LoVo (cell line): ENCODE results near the gene PCDH19.

ENCODE experiments used
- DNase-seq: peaks from one replicate; pipeline ENCODE4 v3.0.0-alpha.2; 2016; ENCODE audit warnings: low spot score

Gene PCDH19

DNA sequence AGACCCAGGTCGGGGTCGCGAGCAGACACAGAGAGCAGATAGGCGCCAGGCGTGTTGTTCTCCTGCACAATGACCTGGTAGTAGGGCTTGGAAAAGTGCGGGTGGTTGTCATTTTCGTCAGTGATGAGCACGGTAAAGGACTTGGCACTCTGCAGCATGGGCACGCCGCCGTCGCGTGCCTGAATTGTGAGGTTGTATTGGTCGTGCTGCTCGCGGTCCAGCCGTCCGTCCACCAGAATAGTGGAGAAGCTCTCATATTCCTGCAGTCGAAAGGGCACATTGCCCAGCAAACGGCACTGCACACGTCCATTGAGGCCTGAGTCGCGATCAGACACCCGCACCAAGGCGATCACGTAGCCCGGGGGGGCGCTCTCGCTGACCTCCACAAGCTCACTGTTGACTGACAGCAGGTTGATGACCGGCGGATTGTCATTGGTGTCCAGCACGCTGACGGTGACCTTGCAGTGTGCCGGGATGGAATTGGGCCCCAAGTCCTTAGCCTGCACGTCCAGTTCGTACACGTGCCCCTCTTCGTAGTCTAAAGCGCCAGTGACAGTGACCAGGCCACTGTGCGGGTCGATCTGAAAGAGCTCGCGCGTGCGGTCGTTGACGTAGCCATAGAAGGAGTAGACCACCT, 2.8 kb downstream of the PCDH19 start:
- no peak for DNase-seq

DNA sequence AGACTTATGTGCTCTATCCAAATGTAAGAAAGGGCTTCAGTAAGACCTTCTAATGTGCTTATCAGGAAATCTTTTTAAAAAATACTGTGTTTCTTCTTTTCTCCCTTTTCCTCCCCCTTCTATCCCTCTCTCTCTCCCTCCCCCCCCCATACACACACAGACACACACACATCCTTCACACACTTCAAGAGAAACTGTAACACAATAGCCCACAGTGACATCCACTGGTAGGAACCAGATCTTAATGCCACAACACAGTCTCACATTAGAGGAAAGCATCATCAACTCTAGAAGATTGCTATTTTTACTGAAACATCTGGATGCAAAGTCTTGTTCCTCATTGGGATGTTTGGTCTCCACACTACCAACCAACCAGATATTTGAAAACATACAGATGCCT, 4.6 kb downstream of the PCDH19 start:
- no peak for DNase-seq

DNA sequence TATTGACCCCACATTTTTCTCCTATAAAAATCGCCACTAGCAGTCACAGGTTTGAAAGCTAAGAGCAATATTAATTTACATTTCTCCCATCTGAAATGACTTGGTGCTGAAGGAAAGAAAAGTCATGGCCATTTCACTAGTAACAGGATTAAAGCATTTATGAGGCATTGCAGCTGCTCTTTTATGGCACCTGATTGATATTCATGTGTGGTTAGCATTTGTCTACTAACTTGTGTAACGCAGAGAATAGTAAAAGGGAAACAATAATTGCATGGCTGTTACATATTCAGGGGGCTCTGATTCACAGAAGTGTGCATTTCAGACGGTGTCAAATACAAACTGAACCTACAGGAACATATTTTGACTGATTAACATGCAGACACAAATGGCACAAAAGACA, 5.2 kb downstream of the PCDH19 start:
- DNase-seq, result no peak

DNA sequence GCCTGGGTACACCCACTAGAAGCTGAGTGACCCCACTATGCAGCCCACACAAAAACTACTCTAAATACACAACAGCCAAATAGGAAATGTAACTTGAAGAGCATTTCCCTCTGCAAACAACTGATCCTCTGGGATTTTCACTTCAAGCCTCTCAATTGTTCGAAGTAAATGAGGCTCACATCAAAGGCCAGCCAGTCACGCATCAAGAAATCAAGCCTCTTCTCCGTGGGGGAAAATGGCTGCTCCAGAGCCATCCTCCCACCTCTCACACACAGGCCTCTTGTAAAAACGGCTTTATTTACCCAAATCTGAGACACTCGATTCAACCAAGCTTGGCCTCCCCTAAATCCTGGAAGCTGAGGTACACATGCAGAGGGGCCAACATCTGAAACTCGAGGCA, 14.3 kb downstream of the PCDH19 start:
- DNase-seq, result no peak

DNA sequence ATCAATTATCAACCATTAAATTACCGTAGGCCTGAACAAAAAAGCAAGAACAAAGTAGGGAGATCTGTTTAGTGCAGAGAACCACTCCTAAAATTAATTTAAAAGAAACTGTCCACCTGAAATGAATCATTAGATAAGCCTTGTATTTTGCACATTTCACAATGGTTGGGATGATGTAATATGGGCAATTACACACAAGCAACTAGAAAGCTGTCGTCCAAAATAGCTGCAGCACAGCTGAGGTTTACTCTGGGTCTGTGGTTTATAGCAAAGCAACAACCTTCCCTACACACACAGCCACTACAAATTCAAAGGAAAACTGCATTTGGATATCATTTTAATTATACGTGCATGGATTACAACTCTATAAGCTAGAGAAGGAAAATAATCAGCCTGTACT, 28.5 kb downstream of the PCDH19 start:
- no peak for DNase-seq

DNA sequence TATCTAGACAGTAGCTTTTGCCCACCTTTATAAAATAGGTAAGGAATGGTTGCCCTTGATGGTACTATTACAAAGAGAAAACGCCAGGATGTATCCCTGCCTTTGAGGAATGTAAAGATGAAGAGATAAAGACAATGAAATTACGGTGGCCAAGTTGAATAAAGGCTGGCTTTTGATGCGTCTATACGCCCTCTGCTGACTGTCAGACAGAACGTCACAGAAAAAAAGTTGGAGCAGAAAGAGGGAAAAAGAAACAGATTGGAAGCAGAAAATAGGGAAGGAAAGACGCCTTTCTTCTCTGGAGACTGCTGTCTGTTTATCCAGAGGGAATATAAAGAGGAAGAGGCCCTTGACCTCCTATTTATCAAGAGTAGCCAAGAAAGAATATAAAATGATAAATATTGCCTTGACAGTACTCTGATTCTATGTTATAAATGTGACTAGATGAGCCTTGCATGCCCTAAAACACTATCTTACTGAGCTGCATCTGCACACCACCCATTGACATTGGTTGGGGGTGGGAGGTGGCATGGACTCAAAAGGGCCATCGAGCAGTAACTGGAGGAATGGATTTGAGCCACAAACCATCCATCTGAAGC, 30.6 kb downstream of the PCDH19 start:
- DNase-seq, result peak; percentile 8

DNA sequence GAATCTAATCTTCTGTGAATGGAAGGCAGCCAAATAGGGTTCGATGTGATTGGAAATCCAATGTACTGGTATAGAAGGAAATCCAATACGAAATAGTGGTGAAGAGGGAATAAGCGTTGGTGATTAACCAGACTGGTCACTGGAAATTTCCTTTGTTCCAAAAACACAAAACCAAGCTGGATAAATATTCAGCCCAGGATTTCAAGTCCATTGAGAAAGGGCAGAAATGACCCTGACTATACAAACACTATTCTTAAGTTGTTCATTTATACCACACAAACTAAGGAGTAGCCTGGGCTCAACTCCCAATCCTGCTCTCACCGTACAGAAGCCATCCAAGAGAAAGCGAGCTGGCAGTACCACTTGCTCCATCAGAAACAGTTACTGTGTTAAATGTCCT, 32.2 kb downstream of the PCDH19 start:
- DNase-seq, result no peak

DNA sequence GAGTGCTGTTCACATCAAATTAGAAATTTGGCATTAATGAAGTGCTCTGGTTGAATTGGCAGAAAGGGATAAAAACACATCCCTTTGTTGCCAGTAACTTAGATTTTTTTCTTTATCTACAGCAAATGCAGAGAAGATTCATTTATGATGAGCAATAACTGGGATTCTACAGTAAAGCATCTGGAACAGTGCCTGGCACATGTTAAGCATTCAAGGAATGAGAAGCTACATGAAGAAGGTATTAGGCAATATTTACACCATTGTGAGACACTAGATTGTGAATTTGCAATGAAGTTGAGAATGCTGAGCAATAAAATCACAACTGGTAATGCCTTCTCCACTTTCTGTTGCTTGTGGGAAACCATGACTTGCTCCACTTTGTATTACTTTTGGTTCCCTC, 33.5 kb downstream of the PCDH19 start:
- DNase-seq, result no peak

DNA sequence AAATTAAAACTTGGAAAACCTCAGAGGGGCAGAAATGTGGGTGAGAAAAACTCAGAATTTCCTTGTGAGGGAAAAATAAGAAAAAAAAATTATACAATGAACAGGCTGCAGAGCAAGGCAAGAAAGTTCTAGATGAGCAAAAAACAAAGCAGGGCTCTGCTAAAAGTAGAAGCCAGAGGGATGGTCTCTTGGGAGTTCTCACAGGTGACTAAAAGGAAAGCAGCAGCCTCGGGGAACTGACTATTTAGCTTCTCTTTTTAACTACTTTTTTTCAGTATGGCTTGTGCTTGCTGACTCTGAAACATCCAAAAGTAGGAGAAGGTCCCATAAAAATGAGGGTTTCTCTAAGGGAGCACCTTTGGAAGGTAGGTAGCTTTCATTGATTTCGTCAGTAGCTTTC, 36.4 kb downstream of the PCDH19 start:
- no peak for DNase-seq

DNA sequence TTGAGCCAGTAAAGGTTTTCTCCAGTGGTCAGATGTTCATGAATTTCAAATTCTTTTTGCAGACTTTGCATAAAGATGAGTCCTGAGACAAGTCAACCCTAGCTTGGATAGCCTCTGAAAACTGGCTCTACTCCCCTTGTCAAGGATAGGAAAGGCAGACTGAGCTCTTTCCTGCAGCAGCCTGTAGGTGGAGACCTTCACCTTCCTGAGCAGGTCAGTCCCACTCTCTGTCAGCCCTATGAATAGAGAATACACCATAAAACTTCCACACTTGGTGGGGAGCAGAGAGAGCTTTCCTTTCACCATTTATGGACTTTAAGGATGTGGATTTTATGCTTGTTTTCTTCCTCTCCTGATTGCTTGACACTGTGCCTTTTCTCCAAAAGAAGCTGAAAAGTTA, 41.9 kb downstream of the PCDH19 start:
- no peak for DNase-seq

DNA sequence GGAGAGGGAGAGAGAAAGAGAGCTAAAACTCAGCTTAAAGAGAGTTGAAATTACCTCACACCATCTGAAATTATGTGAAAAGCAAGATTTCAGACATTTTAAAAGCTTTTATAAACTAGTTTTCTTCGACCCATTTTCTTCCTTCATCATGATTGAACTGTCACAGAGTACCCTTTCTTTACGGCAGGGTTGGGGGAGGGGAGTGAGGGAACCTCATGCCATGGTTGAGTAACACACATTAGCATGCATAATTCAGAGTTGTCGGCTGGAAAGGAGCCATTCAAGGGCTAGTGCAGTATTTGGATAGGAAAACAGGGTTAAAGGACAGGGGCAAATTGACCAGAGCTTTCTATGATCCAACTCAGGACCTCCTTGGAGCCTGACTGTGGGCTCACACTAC, 46.2 kb downstream of the PCDH19 start:
- DNase-seq, result no peak

DNA sequence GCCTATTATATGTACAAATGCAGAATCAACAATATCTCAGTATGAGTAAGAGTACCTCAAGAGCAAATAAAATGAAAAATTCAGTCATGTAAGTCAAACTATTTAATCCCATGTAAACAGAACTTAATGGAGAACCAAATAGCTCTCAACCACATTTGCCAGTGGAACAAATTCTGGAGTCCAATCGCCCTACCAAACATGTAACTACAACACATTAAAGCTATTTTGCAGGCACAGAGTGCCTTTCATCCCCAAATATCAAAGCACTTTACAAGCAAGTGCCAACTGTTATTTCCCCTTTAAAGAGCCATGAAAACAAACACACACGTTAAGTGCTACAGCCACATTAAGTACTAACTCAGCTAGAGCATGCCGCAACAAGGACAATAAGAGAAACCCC, 51.3 kb downstream of the PCDH19 start:
- DNase-seq, result no peak

DNA sequence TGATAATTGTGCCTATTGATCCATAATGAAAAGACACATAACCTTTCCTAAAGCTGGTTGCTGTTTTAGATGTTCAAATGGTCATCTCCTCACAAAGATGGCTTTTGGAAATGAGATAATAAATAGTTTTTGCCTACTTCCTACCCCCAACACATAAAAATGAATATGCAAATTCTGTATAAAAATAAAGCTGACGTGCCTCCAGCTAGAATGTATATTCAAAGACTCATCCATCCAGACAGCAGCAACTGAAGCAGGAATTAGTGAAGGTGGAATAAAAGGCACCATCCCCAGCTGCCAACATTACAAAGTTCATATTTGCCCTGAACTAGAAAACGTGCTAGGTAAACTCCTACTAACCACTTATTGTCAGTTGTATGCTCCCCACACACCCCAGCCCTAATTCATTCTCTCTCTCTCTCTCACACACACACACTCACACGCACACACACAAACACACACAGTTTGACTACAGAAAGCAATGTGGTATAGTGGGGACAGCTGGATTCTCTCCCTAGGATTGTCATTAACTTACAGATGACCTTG, 53.6 kb downstream of the PCDH19 start:
- no peak for DNase-seq

DNA sequence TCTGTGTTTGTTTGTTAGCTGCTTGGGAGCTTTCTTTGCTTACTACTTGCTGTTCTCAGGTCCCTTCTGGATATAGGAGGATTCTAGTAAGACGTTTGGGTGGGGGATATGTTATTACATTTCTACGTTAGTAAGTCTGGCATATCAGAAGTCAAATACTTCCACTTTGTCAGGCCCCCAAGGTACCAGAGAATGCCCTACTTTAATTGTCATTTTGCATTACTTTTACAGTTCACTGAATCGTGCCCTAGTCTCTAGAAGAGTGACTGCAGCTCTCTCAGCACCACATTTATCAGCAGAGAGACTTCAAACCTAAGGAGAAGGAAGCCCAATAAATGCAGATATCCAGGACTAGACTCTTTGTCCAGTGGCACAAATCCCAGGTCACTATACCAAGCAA, 54.4 kb downstream of the PCDH19 start:
- no peak for DNase-seq

DNA sequence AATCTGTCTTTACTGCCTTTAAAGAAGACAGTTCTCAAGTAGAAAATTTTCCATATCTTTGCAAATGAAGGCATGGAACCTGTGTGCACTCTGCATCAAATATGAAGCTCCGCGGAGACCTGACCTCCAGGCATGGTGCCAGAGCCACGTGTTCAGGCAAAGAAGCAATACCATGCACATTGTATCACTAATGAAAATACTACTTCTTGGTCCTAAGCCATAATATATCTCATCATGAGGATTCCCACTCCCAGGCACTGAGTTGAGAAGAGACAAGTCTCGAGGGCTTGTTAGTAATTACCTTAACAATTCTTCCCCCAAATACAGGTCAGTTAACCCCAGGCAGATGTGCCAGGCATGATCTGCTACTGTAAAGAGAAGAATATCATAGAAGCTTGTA, 56.7 kb downstream of the PCDH19 start:
- DNase-seq, result no peak

DNA sequence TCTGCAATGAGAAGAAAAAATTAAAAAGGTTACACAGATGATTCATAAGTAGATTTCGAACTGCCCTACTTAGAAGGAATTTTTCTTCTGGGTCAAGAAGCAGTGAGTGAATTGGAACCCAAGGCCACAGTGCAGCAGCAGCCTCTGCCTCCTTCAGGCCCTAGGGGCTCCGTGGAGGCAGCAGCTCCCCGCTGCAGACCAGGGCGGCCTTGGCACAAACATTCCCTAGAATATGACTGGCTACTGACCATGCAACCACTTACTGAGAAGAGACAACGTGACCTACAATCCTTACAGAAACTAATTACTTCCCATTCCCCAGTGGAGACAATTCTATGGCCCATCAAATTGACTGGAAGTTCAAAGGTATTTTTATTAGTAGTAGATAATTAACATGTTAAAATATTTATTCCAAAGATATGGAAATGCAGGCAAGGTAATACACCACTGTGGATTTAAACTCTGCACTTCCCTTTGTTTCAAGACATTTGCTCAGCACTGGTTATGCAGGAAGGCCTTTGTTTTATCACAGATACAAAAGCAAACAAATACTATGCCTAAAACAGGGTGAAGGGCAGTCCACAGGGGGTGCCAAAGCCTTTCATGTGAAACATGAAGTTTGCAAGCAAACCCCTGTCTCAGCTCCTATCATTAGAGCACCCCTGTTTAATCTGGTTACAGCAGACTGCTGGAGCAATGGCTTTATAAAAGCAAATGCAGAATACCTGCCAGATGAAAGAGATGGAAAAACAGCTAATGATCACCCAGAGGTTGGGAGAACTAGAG, 59.2 kb downstream of the PCDH19 start:
- no peak for DNase-seq

DNA sequence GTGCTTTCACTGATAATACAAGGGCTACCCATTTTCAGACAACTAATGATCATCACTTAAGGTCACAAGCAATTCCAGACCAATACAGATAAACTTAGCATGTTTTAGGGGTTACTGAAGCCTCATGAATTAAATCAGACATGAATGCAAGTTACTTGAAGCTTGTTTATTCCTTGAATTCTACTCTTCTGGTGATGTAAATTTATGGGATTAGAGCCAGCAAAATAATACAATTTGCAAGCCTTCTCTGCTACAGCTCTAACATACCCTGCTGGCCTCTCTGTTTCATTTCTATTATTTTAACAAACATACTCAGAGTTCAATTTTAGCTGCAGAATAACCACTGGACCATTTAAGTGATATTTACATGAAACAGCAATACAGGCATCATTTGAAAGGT, 60.7 kb downstream of the PCDH19 start:
- DNase-seq, result no peak

DNA sequence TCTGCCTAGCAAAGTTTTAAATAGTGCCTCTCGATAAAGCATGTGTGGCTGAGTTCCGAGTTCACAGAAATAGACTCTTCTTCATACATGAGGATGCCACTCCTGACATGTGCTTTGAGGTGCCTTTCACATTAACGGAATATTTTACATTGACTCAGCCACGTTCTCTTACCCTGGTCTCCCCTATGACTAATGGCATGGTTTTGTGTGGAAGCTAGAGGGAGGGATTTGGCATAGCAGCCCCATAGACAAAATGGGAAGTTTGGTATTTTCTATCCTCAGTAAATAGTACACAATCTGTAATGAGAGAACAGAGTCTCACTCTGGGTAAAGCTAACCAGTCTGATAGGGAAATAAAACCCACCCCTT, 68.9 kb downstream of the PCDH19 start:
- no peak for DNase-seq

DNA sequence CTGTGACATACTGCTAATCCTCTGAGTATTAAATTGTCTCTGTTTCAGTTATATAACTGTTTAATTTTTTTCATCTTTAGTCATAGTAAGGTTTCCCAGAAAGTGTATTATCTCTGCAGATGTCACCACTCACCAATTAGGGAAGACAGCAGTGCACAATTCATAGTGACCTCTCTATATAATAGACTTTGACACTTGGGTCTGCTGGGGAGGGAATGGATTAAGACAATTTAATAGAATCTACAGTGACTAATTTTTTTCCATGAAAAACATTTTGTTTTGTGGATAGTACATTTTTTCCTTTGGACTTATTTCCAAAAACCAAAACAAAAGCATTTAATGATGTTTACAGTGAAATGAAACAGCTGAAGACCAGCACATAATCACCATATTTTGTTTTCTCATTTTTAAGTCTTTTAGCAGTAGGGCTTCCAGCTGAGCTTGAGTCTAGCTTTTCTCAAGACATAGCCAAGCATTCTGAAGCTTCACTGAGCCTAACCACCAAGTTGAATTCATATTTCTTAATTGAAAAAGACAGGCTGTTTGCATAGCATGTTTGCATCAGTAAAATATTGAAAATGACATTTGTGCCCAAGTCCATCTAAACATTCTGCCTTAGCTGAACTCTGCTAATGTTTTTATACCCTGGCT, 69.5 kb downstream of the PCDH19 start:
- no peak for DNase-seq

DNA sequence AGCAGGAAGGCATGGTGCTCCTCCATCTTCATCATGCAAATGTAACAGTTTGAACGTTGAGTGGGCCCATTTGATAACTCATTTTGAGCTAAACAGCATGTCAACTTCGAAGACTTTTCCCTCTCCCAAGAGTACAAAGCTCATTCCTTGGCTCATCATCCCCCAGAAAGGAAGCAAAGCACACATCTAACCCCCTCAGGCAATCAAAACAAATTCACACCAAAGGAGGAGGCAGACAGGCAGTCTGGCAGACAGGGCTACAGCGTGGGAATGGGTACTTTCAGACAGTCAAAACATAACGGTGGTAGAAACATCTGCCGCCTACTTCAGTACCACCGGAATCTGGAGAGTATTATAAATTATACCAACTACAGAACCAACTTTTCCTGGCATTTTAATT, 81.7 kb downstream of the PCDH19 start:
- DNase-seq, result no peak

DNA sequence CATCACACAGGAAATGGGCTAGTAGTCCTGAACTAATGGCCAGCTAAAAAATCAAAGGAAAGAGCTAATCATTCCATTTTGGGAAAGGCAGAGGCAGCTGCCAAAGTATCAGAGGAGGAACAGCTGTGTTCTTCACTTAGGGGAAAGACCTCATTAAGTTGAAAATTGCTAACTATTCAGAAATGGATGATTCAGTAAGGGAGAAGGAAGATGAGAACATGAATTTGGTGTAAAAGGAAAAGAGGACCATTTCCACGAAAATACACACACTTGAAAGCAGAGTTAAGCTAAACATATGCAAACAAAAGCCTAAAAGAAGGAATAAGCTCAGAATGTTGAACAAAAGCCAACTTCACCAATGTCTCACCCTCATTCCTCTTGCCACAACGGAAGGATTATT, 90.4 kb downstream of the PCDH19 start:
- DNase-seq, result no peak

DNA sequence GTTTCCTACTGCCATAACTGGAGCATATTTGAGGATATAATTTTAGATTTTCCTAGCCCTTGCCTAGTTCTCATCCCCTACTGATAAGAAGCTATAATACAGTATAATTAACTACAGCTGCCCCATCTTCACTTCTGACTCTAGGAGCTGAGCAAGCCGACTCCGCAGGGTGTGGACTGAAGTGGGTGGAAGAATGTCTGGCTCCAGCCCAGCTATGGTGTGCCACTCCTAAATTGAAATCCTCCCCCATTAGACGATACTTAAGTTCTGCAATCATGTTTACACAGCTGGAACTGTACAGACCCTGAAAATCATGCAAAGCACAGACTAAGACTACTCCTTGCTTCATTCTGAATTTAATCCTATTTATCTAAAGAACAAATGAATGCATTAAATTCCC, 93.1 kb downstream of the PCDH19 start:
- DNase-seq, result no peak

DNA sequence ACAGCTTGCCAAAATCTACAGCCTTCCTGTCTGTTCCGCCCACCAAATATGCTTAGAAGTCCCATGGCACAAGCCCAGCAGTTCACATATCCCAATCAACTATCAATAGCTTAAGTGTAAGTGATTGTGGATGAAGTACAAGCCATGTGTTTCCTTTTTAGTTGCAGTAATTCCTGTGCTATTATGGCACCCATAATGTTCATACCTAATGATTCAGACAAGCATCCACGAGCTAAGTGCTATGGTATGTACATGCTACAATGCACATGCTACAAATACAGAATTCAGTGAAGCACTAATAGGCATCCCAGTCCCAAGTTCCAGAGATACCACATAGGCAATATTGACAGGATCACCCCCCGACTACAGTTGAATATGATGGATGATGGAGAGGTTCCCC, 94.5 kb downstream of the PCDH19 start:
- no peak for DNase-seq
